Retinal pigment epithelial cell (primary cell): Measurements from ENCODE around the gene TTLL8.

Source experiments
- DNase-seq: peaks from one replicate; pipeline ENCODE4 v3.0.0-alpha.2; 2010; ENCODE audit warnings: low read depth
- H3K4me3 ChIP-seq: 2 replicates; pipeline ENCODE4 v1.5.1; 2011; ENCODE audit warnings: mild to moderate bottlenecking, low read length, control low read depth, moderate library complexity
- CTCF ChIP-seq: conservative IDR thresholded peaks from 2 replicates; pipeline ENCODE4 v1.5.1; 2011; ENCODE audit warnings: low read depth, low read length, control low read depth, inconsistent platforms

Gene TTLL8

GRCh38 chr22:50032109-50032871 is 25.8 kb downstream of the TTLL8 start:
- TF ChIP-seq CTCF: no peak
- H3K4me3 ChIP-seq: no peak overlapping the region
- no peak for DNase-seq

GRCh38 chr22:50031189-50032091 is 26.7 kb downstream of the TTLL8 start:
- H3K4me3 ChIP-seq: no peak overlapping the region
- TF ChIP-seq CTCF: no peak
- DNase-seq: no peak

GRCh38 chr22:50030297-50031188 is 27.6 kb downstream of the TTLL8 start:
- peak; percentile 88 for TF ChIP-seq CTCF
- no peak overlapping the region for H3K4me3 ChIP-seq
- DNase-seq: peak; percentile 11

GRCh38 chr22:50027639-50028537 is 30.2 kb downstream of the TTLL8 start:
- TF ChIP-seq CTCF: no peak
- H3K4me3 ChIP-seq: no peak overlapping the region
- no peak for DNase-seq

GRCh38 chr22:50025993-50026392 is 32.1 kb downstream of the TTLL8 start:
- H3K4me3 ChIP-seq: no peak overlapping the region
- TF ChIP-seq CTCF: no peak
- DNase-seq: no peak
